HK-2 (cell line): ENCODE results near the gene TKTL2.
"Not testable (repeated sequence)": the region's sequence is repeated elsewhere in the genome, so short reads cannot be mapped to it uniquely, and the experiment has no call there.

Source experiments
- DNase-seq: peaks from one replicate; pipeline ENCODE4 v3.0.0-alpha.2; 2018; ENCODE audit not compliant: unreplicated experiment

TKTL2 gene

GRCh38 chr4:163447481-163447880, 26.1 kb downstream of the TKTL2 start:
- no peak for DNase-seq

DNA sequence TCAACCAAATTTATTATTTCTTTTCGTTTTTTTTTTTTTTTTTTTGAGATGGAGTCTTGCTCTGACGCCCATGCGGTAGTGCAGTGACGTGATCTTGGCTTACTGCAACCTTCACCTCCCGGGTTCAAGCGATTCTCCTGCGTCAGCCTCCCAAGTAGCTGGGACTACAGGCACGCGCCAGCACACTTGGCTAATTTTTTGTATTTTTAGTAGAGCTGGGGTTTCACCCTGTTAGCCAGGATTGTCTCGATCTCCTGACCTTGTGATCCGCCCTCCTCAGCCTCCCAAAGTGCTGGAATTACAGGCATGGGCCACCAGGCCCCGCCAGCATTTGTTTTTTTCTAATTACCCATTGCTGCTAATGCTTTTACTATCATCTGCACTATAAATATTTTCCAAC, 26.5 kb downstream of the TKTL2 start:
- DNase-seq = not testable (repeated sequence)

DNA sequence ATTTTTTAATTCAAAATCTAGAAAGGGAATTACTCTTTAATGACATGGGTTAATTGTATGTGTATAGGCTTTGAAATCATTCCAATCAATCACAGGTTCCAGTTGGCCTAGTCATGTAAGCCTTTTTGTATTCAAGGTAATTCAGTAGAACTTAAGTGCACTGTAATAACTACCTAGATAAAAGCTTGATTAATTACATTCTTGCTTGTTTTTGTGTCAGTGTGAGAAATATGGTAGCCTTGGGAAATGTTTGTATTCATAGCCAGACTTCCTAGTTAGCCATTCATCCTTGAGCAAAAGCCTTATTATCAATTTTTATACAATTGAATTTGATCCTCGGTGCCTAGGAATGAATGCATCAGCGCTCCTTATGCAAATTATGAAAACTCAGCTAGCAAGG, 33.5 kb downstream of the TKTL2 start:
- no peak for DNase-seq
